ENCODE data around the gene SH3YL1. TPM values are rescaled to one million over a fixed set of nuclear protein-coding genes. Genes with fewer than 3 reads are reported as not detected.

The SH3YL1 gene
- total RNA-seq, 2 experiments from 2014 or later, result 19.6 to 21.0 TPM

DNA sequence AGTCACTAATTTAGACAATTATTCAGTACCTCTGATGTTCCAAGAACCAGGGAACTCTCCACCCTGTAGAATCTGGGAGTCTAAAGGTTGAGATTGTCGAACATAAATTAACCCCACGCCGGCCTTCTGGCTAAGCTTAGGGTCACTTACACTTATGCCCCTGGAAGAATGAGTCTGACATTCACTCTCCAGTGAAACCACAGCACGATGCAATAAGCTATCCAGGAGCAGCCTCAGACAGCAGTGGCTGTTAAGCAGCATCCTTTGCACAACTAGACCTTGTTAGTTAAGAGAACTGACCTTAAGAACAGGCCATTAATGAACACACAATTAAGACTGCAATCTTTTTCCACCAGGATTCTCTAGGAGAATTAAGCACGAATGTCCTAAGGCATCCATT is 25.0 kb downstream of the SH3YL1 start:
- Mint-ChIP-seq H3K27me3 (no peaks in the 10 kb centered on the region), H3K4me1 (no peaks in the 10 kb centered on the region), H3K9me3 (no peaks in the 10 kb centered on the region), H3K4me3 (no peak overlapping the region), H3K27ac (no peak overlapping the region), H3K36me3 (ENCODE audit: low read depth) (peaks cover 15% of the 10 kb centered on the region)
- POLR2A ChIA-PET, result no interaction called here
- CTCF ChIA-PET, result interaction anchor here (0.6 to 1.6 kb wide), 2 partner anchors 9 to 92 kb away, joined by 3 to 5 read pairs; no protein-coding TSS in a partner anchor
- DNase-seq, result no peak

DNA sequence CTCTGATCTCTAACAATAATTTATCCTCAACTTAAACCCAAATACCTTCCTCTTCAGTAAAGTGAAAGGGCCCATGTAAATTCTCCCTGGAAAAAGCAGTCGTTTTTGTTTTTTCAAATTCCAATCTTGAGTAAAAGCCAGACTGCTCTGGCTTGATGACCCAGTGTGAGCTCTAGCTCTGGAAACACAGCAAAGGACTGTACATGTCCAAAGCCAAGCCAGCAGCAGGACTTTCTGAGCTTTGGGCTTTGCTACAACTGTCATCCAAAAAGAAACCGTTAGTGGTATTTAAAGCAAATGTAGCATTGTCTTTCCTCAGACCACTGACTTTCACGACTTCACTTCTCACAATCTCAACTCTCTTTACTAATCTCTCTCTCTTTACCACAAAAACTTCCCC is 25.4 kb downstream of the SH3YL1 start:
- Mint-ChIP-seq H3K4me3 (no peak overlapping the region), H3K9me3 (no peaks in the 10 kb centered on the region), H3K36me3 (ENCODE audit: low read depth) (peaks cover 15% of the 10 kb centered on the region), H3K27me3 (no peaks in the 10 kb centered on the region), H3K27ac (no peak overlapping the region), H3K4me1 (no peaks in the 10 kb centered on the region)
- POLR2A ChIA-PET, result no interaction called here
- CTCF ChIA-PET, result interaction anchor here (0.6 kb wide), 1 partner anchor 125 kb away, joined by 3 read pairs; no protein-coding TSS in a partner anchor
- no peak for DNase-seq

DNA sequence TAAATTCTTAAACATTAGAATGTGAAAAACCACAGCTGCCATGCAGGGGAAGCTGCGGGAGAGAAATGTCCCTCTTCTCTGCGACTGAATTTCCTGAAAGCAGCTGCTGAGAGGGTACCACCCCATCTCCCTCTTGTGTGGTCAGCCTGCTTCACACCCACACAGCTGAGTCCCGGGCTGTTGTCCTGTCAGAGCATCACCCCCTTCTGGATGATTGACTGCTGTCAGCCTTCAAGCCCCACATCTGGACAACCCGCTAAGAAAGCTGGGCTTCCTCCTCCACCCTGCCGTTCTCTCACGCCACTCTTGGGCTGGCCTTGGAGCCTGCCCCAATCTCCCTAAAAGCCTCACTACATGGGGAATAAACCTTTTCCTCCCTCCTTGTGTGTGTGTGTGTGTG is 26.0 kb downstream of the SH3YL1 start:
- CTCF ChIA-PET, result interaction anchor here (0.6 kb wide), 1 partner anchor 125 kb away, joined by 3 read pairs; no protein-coding TSS in a partner anchor
- POLR2A ChIA-PET, result no interaction called here
- H3K9me3 Mint-ChIP-seq, result no peaks in the 10 kb centered on the region
- no peak overlapping the region for H3K4me3 Mint-ChIP-seq
- H3K4me1 Mint-ChIP-seq, result no peaks in the 10 kb centered on the region
- H3K36me3 Mint-ChIP-seq (ENCODE audit: low read depth), result peaks cover 10% of the 10 kb centered on the region
- no peak for DNase-seq
- no peak overlapping the region for H3K27ac Mint-ChIP-seq
- no peaks in the 10 kb centered on the region for H3K27me3 Mint-ChIP-seq

DNA sequence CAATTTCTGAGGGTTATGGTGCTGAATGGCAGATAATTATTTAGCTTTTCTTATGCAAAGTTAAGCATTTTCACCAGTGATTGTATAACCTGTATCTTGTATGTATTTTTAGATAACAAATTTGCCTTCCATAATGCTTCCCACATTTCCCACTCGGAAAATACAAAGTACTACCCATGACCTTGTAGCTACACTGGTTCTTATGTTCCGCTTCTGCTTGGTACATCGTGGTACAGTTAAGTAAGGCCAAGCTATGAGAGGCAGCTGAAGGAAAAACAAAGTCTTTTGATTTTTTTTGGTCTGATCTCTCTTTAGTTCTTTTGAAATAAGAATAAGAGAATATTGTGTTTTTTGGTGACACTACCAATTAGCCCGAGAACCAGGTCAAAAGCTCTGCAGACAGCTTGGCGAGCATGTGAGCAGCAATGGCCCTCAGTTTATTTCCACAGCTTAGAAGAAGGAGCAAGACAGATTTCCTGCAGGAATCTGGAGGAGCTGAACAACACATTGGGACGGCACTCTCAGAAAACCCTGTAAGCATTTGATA is 26.8 kb downstream of the SH3YL1 start:
- H3K27me3 Mint-ChIP-seq, result no peaks in the 10 kb centered on the region
- POLR2A ChIA-PET, result no interaction called here
- CTCF ChIA-PET, result no interaction called here
- no peak for DNase-seq
- H3K4me1 Mint-ChIP-seq, result no peaks in the 10 kb centered on the region
- no peak overlapping the region for H3K27ac Mint-ChIP-seq
- no peaks in the 10 kb centered on the region for H3K9me3 Mint-ChIP-seq
- H3K4me3 Mint-ChIP-seq, result no peak overlapping the region
- peaks cover 5% of the 10 kb centered on the region for H3K36me3 Mint-ChIP-seq (ENCODE audit: low read depth)

DNA sequence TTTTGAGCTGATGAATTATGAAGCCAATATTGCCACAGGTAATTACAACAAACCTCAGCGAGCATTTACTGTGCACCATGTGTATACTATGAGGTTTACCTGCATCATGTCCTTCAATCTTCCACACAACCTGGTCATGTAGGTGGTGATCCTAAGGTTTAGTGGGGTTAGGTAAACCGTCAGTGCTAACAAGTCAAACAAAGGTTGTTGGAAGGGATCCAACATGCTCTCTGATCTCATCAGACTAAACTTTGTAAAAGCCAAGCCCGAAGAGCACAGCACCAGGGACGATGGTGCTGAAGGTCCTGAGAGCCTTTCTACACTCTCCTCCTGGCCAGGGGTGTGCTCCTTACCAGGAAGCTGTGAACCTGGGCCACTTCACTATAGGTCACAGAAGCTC is 29.4 kb downstream of the SH3YL1 start:
- Mint-ChIP-seq H3K4me1 (no peaks in the 10 kb centered on the region), H3K9me3 (no peaks in the 10 kb centered on the region), H3K27me3 (no peaks in the 10 kb centered on the region), H3K27ac (no peak overlapping the region), H3K4me3 (no peak overlapping the region), H3K36me3 (ENCODE audit: low read depth) (no peaks in the 10 kb centered on the region)
- ChIA-PET CTCF (interaction anchor here (1.3 kb wide), 1 partner anchor 48 kb away, joined by 3 read pairs; no protein-coding TSS in a partner anchor), POLR2A (no interaction called here)
- DNase-seq, result no peak

DNA sequence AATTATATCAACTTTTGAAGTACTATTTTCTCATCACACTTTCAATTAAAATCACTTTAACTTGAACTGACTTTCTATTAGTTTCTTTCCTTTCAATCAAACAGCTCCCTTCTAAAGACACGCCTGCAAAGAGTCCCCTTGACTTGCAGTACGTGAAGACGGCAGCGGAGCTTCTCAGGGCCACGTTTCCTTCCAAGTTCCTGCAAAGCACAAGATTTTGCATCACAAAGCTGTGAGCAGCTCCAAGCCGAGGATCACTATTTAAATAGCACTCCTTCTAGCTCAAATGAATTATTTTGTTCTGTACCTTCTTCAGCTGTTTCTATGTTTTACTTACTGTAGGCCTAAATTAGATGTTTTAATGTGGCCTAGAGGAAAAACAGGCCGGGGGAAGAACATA is 30.8 kb downstream of the SH3YL1 start:
- H3K4me1 Mint-ChIP-seq, result no peaks in the 10 kb centered on the region
- CTCF ChIA-PET, result interaction anchor here (1.3 kb wide), 1 partner anchor 20 kb away, joined by 4 read pairs; no protein-coding TSS in a partner anchor
- no peak overlapping the region for H3K27ac Mint-ChIP-seq
- no peak for DNase-seq
- H3K27me3 Mint-ChIP-seq, result no peaks in the 10 kb centered on the region
- no peak overlapping the region for H3K4me3 Mint-ChIP-seq
- no peaks in the 10 kb centered on the region for H3K36me3 Mint-ChIP-seq (ENCODE audit: low read depth)
- no peaks in the 10 kb centered on the region for H3K9me3 Mint-ChIP-seq
- POLR2A ChIA-PET, result no interaction called here

DNA sequence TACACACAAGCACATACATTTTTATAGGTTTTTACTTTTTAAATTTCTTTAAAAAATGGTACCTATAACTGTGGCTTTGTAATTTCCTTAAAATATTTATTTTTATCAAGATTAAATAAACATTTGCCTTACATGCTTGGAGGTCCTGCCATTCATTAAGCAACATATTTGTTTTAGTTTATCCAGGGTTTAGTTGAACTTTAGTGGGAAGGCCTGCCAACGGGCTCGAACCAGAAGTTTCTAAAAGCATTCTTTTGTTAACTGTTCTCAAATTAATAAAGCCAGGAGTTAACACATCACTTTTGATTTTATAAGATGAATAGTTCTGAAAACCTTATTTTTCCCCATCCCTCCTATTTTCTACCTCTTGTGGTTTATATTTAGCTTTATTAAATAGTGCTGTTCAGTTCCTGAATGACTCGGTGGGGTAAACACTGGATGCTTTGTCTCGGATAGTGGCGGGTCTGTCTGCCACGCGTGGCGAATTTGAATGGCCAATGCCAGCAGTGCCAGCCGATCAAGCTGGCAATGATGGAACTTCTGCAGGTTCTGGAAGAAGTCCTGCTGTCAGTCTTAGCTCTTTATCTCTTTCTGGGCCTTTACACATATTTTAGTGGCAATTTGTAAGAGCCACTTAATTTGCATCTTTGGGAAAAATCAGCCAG is 32.2 kb downstream of the SH3YL1 start:
- Mint-ChIP-seq H3K27ac (no peak overlapping the region), H3K9me3 (no peaks in the 10 kb centered on the region), H3K4me3 (no peak overlapping the region), H3K4me1 (no peaks in the 10 kb centered on the region), H3K36me3 (ENCODE audit: low read depth) (peaks cover 3% of the 10 kb centered on the region), H3K27me3 (no peaks in the 10 kb centered on the region)
- DNase-seq, result no peak
- ChIA-PET CTCF (no interaction called here), POLR2A (interaction anchor here (0.6 kb wide), 1 partner anchor 55 kb away, joined by 10 read pairs; no protein-coding TSS in a partner anchor)

DNA sequence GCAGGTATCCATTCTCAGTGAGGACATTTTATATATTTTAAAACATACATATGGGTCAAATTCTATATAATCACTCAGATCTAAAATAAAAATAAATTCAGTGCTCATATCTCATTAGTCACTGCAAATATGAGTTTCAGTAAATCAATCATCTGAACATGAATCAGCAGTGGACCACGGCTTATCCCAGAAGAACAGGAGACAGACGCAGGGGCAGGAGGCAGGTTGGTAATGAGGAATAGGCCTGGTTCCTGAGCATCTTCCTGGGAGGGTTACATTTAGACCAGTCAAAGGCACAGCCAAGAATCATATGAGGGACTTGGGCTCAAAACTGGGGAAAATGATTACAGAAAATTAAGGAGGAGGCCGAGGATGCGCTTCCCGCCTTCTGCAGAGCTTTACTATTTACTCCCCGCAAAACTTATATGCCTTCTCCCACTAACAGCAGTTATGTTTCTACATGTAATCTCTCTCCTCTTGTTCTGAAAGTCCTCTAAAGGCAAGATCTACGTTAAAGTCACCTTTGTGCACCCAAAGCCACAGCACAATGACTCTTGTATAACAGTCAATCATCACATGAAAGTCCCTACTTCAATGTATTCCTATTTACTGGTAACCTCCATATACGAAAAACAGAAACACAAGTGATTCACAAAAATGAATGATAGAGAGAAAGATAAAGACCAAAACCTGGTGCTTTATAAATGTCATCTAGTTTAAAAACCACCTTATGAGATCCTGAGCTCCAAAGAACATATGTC is 35.1 kb downstream of the SH3YL1 start:
- DNase-seq, result no peak
- Mint-ChIP-seq H3K4me1 (no peaks in the 10 kb centered on the region), H3K4me3 (no peak overlapping the region), H3K36me3 (ENCODE audit: low read depth) (peaks cover 7% of the 10 kb centered on the region), H3K9me3 (no peaks in the 10 kb centered on the region), H3K27me3 (no peaks in the 10 kb centered on the region), H3K27ac (no peak overlapping the region)
- ChIA-PET CTCF (no interaction called here), POLR2A (no interaction called here)

DNA sequence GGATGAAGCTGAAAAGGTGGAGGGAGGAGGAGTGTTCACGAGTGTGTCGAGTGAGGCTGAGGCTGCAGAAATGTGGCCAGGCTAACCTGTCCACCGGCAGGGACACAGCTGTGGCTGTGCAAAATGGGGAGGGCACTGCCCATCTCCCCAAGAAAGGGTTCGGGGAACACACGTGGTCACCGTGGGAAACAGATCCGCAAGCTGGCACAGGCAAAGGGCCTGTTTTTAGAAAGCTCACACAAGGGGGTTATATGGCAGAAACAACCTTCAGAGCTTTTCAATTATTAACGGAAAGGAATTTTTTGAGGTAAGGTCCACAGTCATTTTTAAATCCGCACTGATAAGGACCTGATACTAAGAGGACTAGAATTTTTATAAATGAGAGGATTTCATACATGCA is 35.7 kb downstream of the SH3YL1 start:
- Mint-ChIP-seq H3K27ac (no peak overlapping the region), H3K36me3 (ENCODE audit: low read depth) (peaks cover 7% of the 10 kb centered on the region), H3K27me3 (no peaks in the 10 kb centered on the region), H3K4me3 (no peak overlapping the region), H3K4me1 (no peaks in the 10 kb centered on the region), H3K9me3 (no peaks in the 10 kb centered on the region)
- ChIA-PET CTCF (no interaction called here), POLR2A (no interaction called here)
- no peak for DNase-seq

DNA sequence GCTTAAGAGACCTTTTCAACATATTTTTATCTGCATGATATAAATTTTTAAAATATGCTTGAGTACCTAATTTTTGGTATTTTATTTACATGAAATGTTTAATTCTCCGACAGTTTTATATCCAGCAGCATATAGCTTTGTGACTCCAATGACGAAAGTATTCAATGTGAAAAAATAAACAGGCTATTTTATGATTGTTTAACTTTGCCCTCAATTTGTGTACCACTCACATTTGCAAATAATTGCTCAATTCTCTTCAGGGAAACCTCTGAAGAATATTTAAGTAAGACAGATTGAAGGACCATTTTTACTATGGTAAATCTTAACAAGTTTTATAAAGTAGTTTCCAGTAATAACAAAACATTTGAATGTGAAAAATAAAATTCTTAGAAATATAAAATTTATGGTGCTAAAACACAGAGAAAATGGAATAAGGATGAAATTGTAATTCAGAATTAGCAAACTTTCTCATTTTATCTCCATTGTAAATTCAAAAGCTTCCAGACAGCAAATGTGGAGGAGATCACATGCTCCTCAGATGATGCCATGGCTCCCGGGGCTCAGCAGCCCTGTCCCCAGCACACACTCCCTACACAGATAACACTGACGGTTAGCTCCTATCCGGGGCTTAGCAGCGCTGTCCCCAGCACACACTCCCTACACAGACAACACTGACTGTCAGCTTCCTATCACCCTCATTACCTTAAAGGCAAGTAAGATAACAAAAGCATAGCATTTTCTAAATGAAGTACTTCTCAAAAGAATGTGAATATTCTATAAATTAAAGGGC is 39.7 kb downstream of the SH3YL1 start:
- Mint-ChIP-seq H3K4me3 (no peak overlapping the region), H3K27me3 (no peaks in the 10 kb centered on the region), H3K4me1 (no peaks in the 10 kb centered on the region), H3K9me3 (no peaks in the 10 kb centered on the region), H3K27ac (no peak overlapping the region), H3K36me3 (ENCODE audit: low read depth) (peaks cover 7% of the 10 kb centered on the region)
- ChIA-PET POLR2A (no interaction called here), CTCF (interaction anchor here (0.6 to 1.4 kb wide), 2 partner anchors 9 to 10 kb away, joined by 3 read pairs; no protein-coding TSS in a partner anchor)
- no peak for DNase-seq

DNA sequence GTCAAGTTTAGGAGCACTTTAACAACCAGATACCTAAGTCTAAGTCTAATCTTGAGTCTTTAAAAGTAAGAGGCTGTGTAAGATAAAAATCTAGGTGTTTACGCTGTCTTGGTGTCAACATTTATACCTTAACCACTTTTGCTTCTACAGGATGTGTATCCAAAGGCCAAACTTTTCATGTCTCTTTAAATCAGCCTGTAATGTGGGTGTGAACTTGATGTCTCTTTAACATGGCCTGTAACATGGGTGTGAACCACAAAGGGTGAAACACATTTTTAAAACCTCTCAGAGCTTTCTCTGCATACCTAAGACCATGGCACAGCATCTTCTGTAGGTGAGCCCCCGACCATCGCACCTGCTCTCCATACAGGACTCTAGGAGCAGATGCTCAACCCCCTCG is 40.4 kb downstream of the SH3YL1 start:
- H3K27ac Mint-ChIP-seq, result no peak overlapping the region
- H3K4me1 Mint-ChIP-seq, result no peaks in the 10 kb centered on the region
- no peaks in the 10 kb centered on the region for H3K27me3 Mint-ChIP-seq
- H3K4me3 Mint-ChIP-seq, result no peak overlapping the region
- H3K9me3 Mint-ChIP-seq, result no peaks in the 10 kb centered on the region
- POLR2A ChIA-PET, result no interaction called here
- CTCF ChIA-PET, result interaction anchor here (1.4 kb wide), 1 partner anchor 9 kb away, joined by 3 read pairs; no protein-coding TSS in a partner anchor
- H3K36me3 Mint-ChIP-seq (ENCODE audit: low read depth), result peaks cover 7% of the 10 kb centered on the region
- no peak for DNase-seq

DNA sequence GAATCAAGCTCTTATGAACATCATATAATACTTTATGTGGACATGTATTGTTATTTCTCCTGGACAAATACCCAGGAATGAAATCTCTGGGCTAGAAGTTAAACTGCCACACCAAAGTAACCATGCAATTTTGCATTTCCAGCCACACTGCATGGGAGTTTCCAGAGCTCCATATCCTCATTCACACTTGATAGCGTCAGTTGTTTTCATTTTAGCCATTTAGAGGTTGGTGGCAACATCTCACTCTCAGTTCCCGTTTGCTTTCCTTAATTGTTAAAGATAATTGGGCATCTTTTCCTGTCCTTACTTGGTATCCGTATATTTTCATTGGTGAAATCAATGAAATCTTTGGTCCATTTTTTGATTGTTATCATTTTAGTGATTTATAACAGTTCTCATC is 47.8 kb downstream of the SH3YL1 start:
- POLR2A ChIA-PET, result interaction anchor here (0.5 kb wide), 1 partner anchor 178 kb away, joined by 3 read pairs; no protein-coding TSS in a partner anchor
- no peak for DNase-seq
- no peak overlapping the region for H3K27ac Mint-ChIP-seq
- no peaks in the 10 kb centered on the region for H3K4me1 Mint-ChIP-seq
- CTCF ChIA-PET, result no interaction called here
- no peaks in the 10 kb centered on the region for H3K9me3 Mint-ChIP-seq
- H3K4me3 Mint-ChIP-seq, result no peak overlapping the region
- peaks cover 5% of the 10 kb centered on the region for H3K36me3 Mint-ChIP-seq (ENCODE audit: low read depth)
- peaks cover 3% of the 10 kb centered on the region for H3K27me3 Mint-ChIP-seq

Measured in activated CD4-positive, alpha-beta T cell treated with anti-CD3 and anti-CD28 coated beads, Interleukin-2, amount 10 ng/mL, durations not matched to agents 7 days and 5 days (primary cell).